ENCODE results near the gene NRSN1. TPM values are rescaled to one million over a fixed set of nuclear protein-coding genes. Genes with fewer than 3 reads are reported as not detected.

NRSN1 gene
- total and polyA plus RNA-seq, 2 experiments from 2014 or later = 0.68 to 1.5 TPM

DNA sequence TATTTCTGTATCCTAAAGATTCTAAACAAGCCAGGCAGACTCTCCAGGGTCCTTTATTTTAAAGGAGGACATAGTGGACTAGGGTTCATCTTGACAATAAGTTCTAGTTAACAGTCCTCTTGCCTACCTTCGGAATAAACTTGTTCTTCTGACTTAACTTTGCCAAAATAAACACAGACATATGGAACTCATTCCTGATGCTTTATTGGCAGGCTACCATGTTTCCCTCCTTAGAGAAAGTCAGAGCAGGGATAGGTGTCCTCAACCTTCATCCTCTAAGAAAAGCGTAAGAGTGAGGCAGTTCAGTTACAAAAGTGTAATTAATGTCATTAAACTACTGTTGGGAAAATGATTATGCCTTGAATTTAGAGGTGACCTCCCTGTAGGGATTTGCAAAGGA lies 46.9 kb upstream of the NRSN1 start:
- Histone ChIP-seq H4K20me1 (replicated peaks; ENCODE audit: insufficient read depth) (no peaks in the 10 kb centered on the region), H3F3A (replicated peaks; ENCODE audit: low read depth) (no peaks in the 10 kb centered on the region), H3K36me3 (ENCODE audit: insufficient read depth) (no peaks in the 10 kb centered on the region), H3K4me3 (no peak overlapping the region), H3K4me2 (no peak overlapping the region), H3K27ac (ENCODE audit: low read depth) (no peak overlapping the region), H3K9me2 (ENCODE audit: insufficient read depth) (no peaks in the 10 kb centered on the region), H3K79me2 (replicated peaks; ENCODE audit: insufficient read depth) (no peaks in the 10 kb centered on the region), H2AFZ (no peak overlapping the region), H3K27me3 (ENCODE audit: insufficient read depth) (no peaks in the 10 kb centered on the region), H3K4me1 (ENCODE audit: insufficient read depth) (no peaks in the 10 kb centered on the region)
- DNase-seq (ENCODE audit: low spot score) = no peak
- no peak for ATAC-seq
- TF ChIP-seq ZNF331 (CRISPR knock-in tag; IDR thresholded peaks at IDR 0.05; ENCODE audit: low read depth) = no peak
- no peak for TF ChIP-seq ZNF462 (CRISPR knock-in tag; IDR thresholded peaks at IDR 0.05)
- TF ChIP-seq, protein P1, sequence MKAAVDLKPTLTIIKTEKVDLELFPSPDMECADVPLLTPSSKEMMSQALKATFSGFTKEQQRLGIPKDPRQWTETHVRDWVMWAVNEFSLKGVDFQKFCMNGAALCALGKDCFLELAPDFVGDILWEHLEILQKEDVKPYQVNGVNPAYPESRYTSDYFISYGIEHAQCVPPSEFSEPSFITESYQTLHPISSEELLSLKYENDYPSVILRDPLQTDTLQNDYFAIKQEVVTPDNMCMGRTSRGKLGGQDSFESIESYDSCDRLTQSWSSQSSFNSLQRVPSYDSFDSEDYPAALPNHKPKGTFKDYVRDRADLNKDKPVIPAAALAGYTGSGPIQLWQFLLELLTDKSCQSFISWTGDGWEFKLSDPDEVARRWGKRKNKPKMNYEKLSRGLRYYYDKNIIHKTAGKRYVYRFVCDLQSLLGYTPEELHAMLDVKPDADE (IDR thresholded peaks at IDR 0.05) = no peak
- no peak for TF ChIP-seq EZH2 (IDR thresholded peaks at IDR 0.05; ENCODE audit: low read depth, unreplicated experiment)
- TF ChIP-seq ZNF114 (CRISPR knock-in tag; IDR thresholded peaks at IDR 0.05) = no peak
- no peak for TF ChIP-seq NANOG (IDR thresholded peaks at IDR 0.05; ENCODE audit: borderline replicate concordance)
- no peak for TF ChIP-seq EZH2phosphoT487 (IDR thresholded peaks at IDR 0.05; ENCODE audit: unreplicated experiment)
- no peak for TF ChIP-seq REST (IDR thresholded peaks at IDR 0.05; ENCODE audit: unreplicated experiment)
- TF ChIP-seq, protein P2, sequence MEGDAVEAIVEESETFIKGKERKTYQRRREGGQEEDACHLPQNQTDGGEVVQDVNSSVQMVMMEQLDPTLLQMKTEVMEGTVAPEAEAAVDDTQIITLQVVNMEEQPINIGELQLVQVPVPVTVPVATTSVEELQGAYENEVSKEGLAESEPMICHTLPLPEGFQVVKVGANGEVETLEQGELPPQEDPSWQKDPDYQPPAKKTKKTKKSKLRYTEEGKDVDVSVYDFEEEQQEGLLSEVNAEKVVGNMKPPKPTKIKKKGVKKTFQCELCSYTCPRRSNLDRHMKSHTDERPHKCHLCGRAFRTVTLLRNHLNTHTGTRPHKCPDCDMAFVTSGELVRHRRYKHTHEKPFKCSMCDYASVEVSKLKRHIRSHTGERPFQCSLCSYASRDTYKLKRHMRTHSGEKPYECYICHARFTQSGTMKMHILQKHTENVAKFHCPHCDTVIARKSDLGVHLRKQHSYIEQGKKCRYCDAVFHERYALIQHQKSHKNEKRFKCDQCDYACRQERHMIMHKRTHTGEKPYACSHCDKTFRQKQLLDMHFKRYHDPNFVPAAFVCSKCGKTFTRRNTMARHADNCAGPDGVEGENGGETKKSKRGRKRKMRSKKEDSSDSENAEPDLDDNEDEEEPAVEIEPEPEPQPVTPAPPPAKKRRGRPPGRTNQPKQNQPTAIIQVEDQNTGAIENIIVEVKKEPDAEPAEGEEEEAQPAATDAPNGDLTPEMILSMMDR (conservative IDR thresholded peaks at IDR 0.05; ENCODE audit: low read depth in 2 of 2) = no peak
- TF ChIP-seq CREB1 (CRISPR knock-in tag; IDR thresholded peaks at IDR 0.05; ENCODE audit: low read depth) = no peak
- Mint-ChIP-seq H3K27me3 (ENCODE audit: insufficient read depth, low read depth, poor library complexity) (no peaks in the 10 kb centered on the region), H3K36me3 (ENCODE audit: low read depth) (peaks cover 18% of the 10 kb centered on the region; the same call in 2 of the 3 replicates), H3K27ac (no peak overlapping the region), H3K4me3 (no peak overlapping the region), H3K4me1 (no peaks in the 10 kb centered on the region), H3K9me3 (peaks cover 29% of the 10 kb centered on the region)
